HEK293 (cell line): ENCODE results near the gene GABBR2.

Experiments
- CTCF ChIA-PET: fragments of 350-600 bp; formaldehyde crosslinking; extraction: SDS; loops from one replicate; lab custom pipeline; 2021; ENCODE audit warnings: antibody characterized with exemption; lab: Yijun Ruan, JAX
- POLR2A ChIA-PET: fragments of 300-600 bp; formaldehyde crosslinking; extraction: SDS; loops from one replicate; lab custom pipeline; 2020; ENCODE audit warnings: antibody characterized with exemption, inconsistent platforms; lab: Yijun Ruan, JAX
- H3K27ac ChIP-seq: fragments of 200-500 bp; sonication (Bioruptor generic); 2 replicates; pipeline ENCODE4 v1.5.1; 2014; ENCODE audit warnings: low read depth, low read length, control low read depth, inconsistent platforms; ENCODE audit errors: extremely low read depth
- H3K36me3 ChIP-seq, 2 experiments: fragments of 200-500 bp in 1 of 2; sonication (Bioruptor generic) in 1 of 2; 1 replicate in 1 of 2; 2 replicates in 1 of 2; pipeline ENCODE4 v1.5.1; 2014 to 2017; ENCODE audit warnings: inconsistent platforms in 2 of 2, low read length in 2 of 2; ENCODE audit not compliant: control insufficient read depth in 2 of 2, insufficient read depth in 1 of 2
- H3K4me1 ChIP-seq: fragments of 200-500 bp; sonication (Bioruptor generic); 2 replicates; pipeline ENCODE4 v1.5.1; 2014; ENCODE audit warnings: mild to moderate bottlenecking, low read length, inconsistent platforms; ENCODE audit not compliant: control insufficient read depth, insufficient read depth
- H3K4me3 ChIP-seq: 2 replicates; pipeline ENCODE4 v1.5.1; 2011; ENCODE audit warnings: low read depth, mild to moderate bottlenecking, control low read depth, low read length, moderate library complexity
- H3K9me3 ChIP-seq: fragments of 200-500 bp; sonication (Bioruptor generic); 2 replicates; pipeline ENCODE4 v1.5.1; 2014; ENCODE audit warnings: low read depth, low read length, inconsistent platforms; ENCODE audit not compliant: control insufficient read depth, insufficient read depth
- BCL11A ChIP-seq: fragments of 450-650 bp; formaldehyde crosslinking; IDR thresholded peaks from 2 replicates; pipeline ENCODE4 v1.5.1; 2016; ENCODE audit warnings: low read depth, missing biosample characterization, missing genetic modification characterization
- EGR2 ChIP-seq: fragments of 450-650 bp; formaldehyde crosslinking; IDR thresholded peaks from 2 replicates; pipeline ENCODE4 v1.5.1; 2016; ENCODE audit warnings: low read depth, missing biosample characterization, missing genetic modification characterization
- HOXD13 ChIP-seq: sonication (generic); formaldehyde crosslinking; IDR thresholded peaks from 2 replicates; pipeline ENCODE4 v1.8.0; 2022; ENCODE audit warnings: missing genetic modification reagents, borderline replicate concordance
- KLF9 ChIP-seq: fragments of 450-650 bp; formaldehyde crosslinking; IDR thresholded peaks from 2 replicates; pipeline ENCODE4 v1.5.1; 2016; ENCODE audit warnings: missing biosample characterization, missing genetic modification characterization, low read depth
- TRIM28 ChIP-seq: IDR thresholded peaks from 2 replicates; pipeline ENCODE4 v1.6.1; 2011; ENCODE audit warnings: low read length, control low read depth, borderline replicate concordance
- ZBTB11 ChIP-seq: fragments of 450-650 bp; formaldehyde crosslinking; conservative IDR thresholded peaks from 2 replicates; pipeline ENCODE4 v1.5.1; 2016; ENCODE audit warnings: low read depth, missing biosample characterization, missing genetic modification characterization
- ZBTB21 ChIP-seq: fragments of 450-650 bp; formaldehyde crosslinking; IDR thresholded peaks from 2 replicates; pipeline ENCODE4 v1.5.1; 2017; ENCODE audit warnings: missing biosample characterization, missing genetic modification characterization
- ZBTB48 ChIP-seq: fragments of 450-650 bp; formaldehyde crosslinking; IDR thresholded peaks from 2 replicates; pipeline ENCODE4 v1.5.1; 2016; ENCODE audit warnings: missing biosample characterization, missing genetic modification characterization
- ZFHX2 ChIP-seq: fragments of 450-650 bp; formaldehyde crosslinking; conservative IDR thresholded peaks from 2 replicates; pipeline ENCODE4 v1.5.1; 2016; ENCODE audit warnings: missing biosample characterization, missing genetic modification characterization
- ZNF10 ChIP-seq: fragments of 450-650 bp; formaldehyde crosslinking; IDR thresholded peaks from 2 replicates; pipeline ENCODE4 v1.5.1; 2017; ENCODE audit warnings: missing biosample characterization, missing genetic modification characterization
- ZNF157 ChIP-seq: fragments of 450-650 bp; formaldehyde crosslinking; IDR thresholded peaks from 2 replicates; pipeline ENCODE4 v1.5.1; 2016; ENCODE audit warnings: missing biosample characterization, missing genetic modification characterization
- ZNF16 ChIP-seq: fragments of 450-650 bp; formaldehyde crosslinking; IDR thresholded peaks from 2 replicates; pipeline ENCODE4 v1.5.1; 2016; ENCODE audit warnings: low read depth, missing biosample characterization, missing genetic modification characterization
- ZNF26 ChIP-seq: fragments of 450-650 bp; formaldehyde crosslinking; IDR thresholded peaks from 2 replicates; pipeline ENCODE4 v1.5.1; 2016; ENCODE audit warnings: missing biosample characterization, missing genetic modification characterization
- ZNF37A ChIP-seq: fragments of 450-650 bp; IDR thresholded peaks from 2 replicates; pipeline ENCODE4 v1.5.1; 2018; ENCODE audit warnings: missing biosample characterization, missing genetic modification characterization
- ZNF398 ChIP-seq: fragments of 450-650 bp; formaldehyde crosslinking; IDR thresholded peaks from 2 replicates; pipeline ENCODE4 v1.5.1; 2017; ENCODE audit warnings: missing biosample characterization, missing genetic modification characterization
- ZNF423 ChIP-seq: fragments of 450-650 bp; formaldehyde crosslinking; IDR thresholded peaks from 2 replicates; pipeline ENCODE4 v1.5.1; 2016; ENCODE audit warnings: missing biosample characterization, missing genetic modification characterization
- ZNF514 ChIP-seq: fragments of 450-650 bp; formaldehyde crosslinking; IDR thresholded peaks from 2 replicates; pipeline ENCODE4 v1.5.1; 2016; ENCODE audit warnings: missing biosample characterization, missing genetic modification characterization
- ZNF621 ChIP-seq: fragments of 450-650 bp; formaldehyde crosslinking; IDR thresholded peaks from 2 replicates; pipeline ENCODE4 v1.5.1; 2017; ENCODE audit warnings: missing biosample characterization, missing genetic modification characterization
- ZNF664 ChIP-seq: fragments of 450-650 bp; formaldehyde crosslinking; IDR thresholded peaks from 2 replicates; pipeline ENCODE4 v1.5.1; 2016; ENCODE audit warnings: missing biosample characterization, missing genetic modification characterization

The GABBR2 gene

GRCh38 chr9:98576354-98576753 lies 132.4 kb downstream of the GABBR2 start (continued):
- no peak for TF ChIP-seq ZNF398 (tag by site-specific recombination)
- TF ChIP-seq ZNF10 (tag by site-specific recombination) = no peak
- TF ChIP-seq, all 188 proteins: peak for 0

GRCh38 chr9:98575379-98576346 lies 133.1 kb downstream of the GABBR2 start:
- TF ChIP-seq ZFHX2 (tag by site-specific recombination) (peak; percentile 79), KLF9 (tag by site-specific recombination) (no peak), ZNF514 (no peak), ZBTB21 (tag by site-specific recombination) (no peak), BCL11A (no peak), ZNF423 (no peak), ZNF26 (tag by site-specific recombination) (no peak), ZNF664 (tag by site-specific recombination) (no peak), TRIM28 (no peak), HOXD13 (CRISPR knock-in tag) (no peak), ZNF16 (tag by site-specific recombination) (no peak), ZBTB48 (tag by site-specific recombination) (no peak), ZNF37A (tag by site-specific recombination) (no peak), ZNF157 (no peak), ZNF621 (no peak), EGR2 (peak; percentile 84), ZBTB11 (tag by site-specific recombination) (no peak)
- TF ChIP-seq, all 188 proteins: peak for 2
- Histone ChIP-seq H3K4me3 (no peak overlapping the region), H3K4me1 (no peaks in the 10 kb centered on the region), H3K27ac (no peak overlapping the region), H3K36me3 (no peaks in the 10 kb centered on the region), H3K9me3 (no peaks in the 10 kb centered on the region)
- ChIA-PET CTCF (interaction anchor here (0.7 to 1.2 kb wide), 3 partner anchors 39 to 260 kb away, joined by 3 read pairs; no protein-coding TSS in a partner anchor), POLR2A (no interaction called here)
